GM19025 (cell line): ENCODE results near the gene ZNF540.
"Not testable (repeated sequence)": the region's sequence is repeated elsewhere in the genome, so short reads cannot be mapped to it uniquely, and the experiment has no call there.

Experiments used
- ATAC-seq: cut with Tn5 transposase; IDR thresholded peaks from one replicate; pipeline ENCODE4 v1.9.1; 2021; ENCODE audit warnings: mild to moderate bottlenecking, low read depth, moderate library complexity; ENCODE audit not compliant: unreplicated experiment

Gene ZNF540

GRCh38 chr19:37594304-37594981 is at the start of gene ZNF540, which contains the start of gene ZNF571:
ZNF540 (plus strand) TSS chr19:37594876; CDS start chr19:37598448, 3,572 bp downstream.
ZNF571 (minus strand) TSS chr19:37594792; CDS start chr19:37586676, 8,116 bp downstream.
- peak; percentile 99 for ATAC-seq

- ATAC-seq, result no peak
Observed at GRCh38 chr19:37551129-37551993, 43.3 kb upstream of the ZNF540 start.

- no peak for ATAC-seq
Observed at GRCh38 chr19:37563518-37563917, 31.2 kb upstream of the ZNF540 start.

GRCh38 chr19:37564624-37565369 is 29.9 kb upstream of the ZNF540 start:
- ATAC-seq, result no peak

- ATAC-seq, result no peak
Observed at GRCh38 chr19:37565370-37565669, 29.4 kb upstream of the ZNF540 start.

GRCh38 chr19:37572203-37572602 is 22.5 kb upstream of the ZNF540 start:
- no peak for ATAC-seq

- ATAC-seq, result no peak
Observed at GRCh38 chr19:37583340-37583739, 11.3 kb upstream of the ZNF540 start.

GRCh38 chr19:37593996-37594303 is 726 bp upstream of the ZNF540 start:
- ATAC-seq, result no peak

GRCh38 chr19:37594982-37595382 is 306 bp downstream of the ZNF540 start:
- ATAC-seq, result peak; percentile 16

GRCh38 chr19:37635076-37636056 is 40.7 kb downstream of the ZNF540 start:
- no peak for ATAC-seq

GRCh38 chr19:37654118-37654517 is 59.4 kb downstream of the ZNF540 start:
- no peak for ATAC-seq

- ATAC-seq, result peak; percentile 25
Observed at GRCh38 chr19:37654629-37655300, 60.1 kb downstream of the ZNF540 start.

GRCh38 chr19:37655301-37655688 is 60.6 kb downstream of the ZNF540 start, which contains the start of gene ZFP30:
ZFP30 (minus strand) TSS chr19:37655465; CDS start chr19:37647822, 7,643 bp downstream.
- peak; percentile 63 for ATAC-seq

GRCh38 chr19:37655689-37656371 is 61.2 kb downstream of the ZNF540 start:
- ATAC-seq, result peak; percentile 61

GRCh38 chr19:37657157-37657556 is 62.5 kb downstream of the ZNF540 start:
- not testable (repeated sequence) for ATAC-seq
